Testis (tissue), 3 donors: ENCODE data around the gene MSN. TPM values are rescaled to one million over a fixed set of nuclear protein-coding genes. Genes with fewer than 3 reads are reported as not detected.

Experiments used
- DNase-seq: peaks from one replicate; pipeline ENCODE4 v3.0.0-alpha.2; 2019
- H3K27ac ChIP-seq, 2 donors: fragments of 200-600 bp; sonication (generic); one replicate each; pipeline ENCODE4 v1.5.1; 2019
- H3K27me3 ChIP-seq: fragments of 200-600 bp; sonication (generic); one replicate; pipeline ENCODE4 v1.5.1; 2019
- H3K36me3 ChIP-seq: fragments of 200-600 bp; sonication (generic); one replicate; pipeline ENCODE4 v1.5.1; 2017; ENCODE audit warnings: low read depth; ENCODE audit errors: missing control alignments
- H3K4me1 ChIP-seq: fragments of 200-600 bp; sonication (generic); one replicate; pipeline ENCODE4 v1.5.1; 2019
- H3K4me3 ChIP-seq, 2 donors: fragments of 200-600 bp; sonication (generic); one replicate each; pipeline ENCODE4 v1.5.1; 2017 to 2019
- H3K9me3 ChIP-seq: fragments of 200-600 bp; sonication (generic); one replicate; pipeline ENCODE4 v1.5.1; 2017
- POLR2A ChIP-seq: fragments of 450-650 bp; IDR thresholded peaks from one replicate; pipeline ENCODE4 v1.6.1; 2017; ENCODE audit warnings: antibody characterized with exemption, mild to moderate bottlenecking, moderate library complexity
- WGBS, 2 donors: methylation state at CpG; one replicate each; pipeline ENCODE4 v1.1.5; 2018; 5-methylcytosine and 5-hydroxymethylcytosine counted together
- intact Hi-C: fragments of 100-400 bp; cut with DNase I; formaldehyde crosslinking; loops from one replicate; pipeline ENCODE4 v1.15.1; 2023; ENCODE audit warnings: low total_unique reads
- polyA plus RNA-seq: library from polyadenylated mRNA; stranded (reverse); fragments of 350-450 nt; fragmentation: Illumina TruSeq; extraction: RNeasy Lipid Tissue Mini Kit (QIAGEN cat#74804); gene quantifications from one replicate; pipeline ENCODE4 v1.2.3, GENCODE V29; 2014; ENCODE audit warnings: low read depth, low replicate concordance; ENCODE audit not compliant: insufficient read depth
- total RNA-seq, 2 donors: library from RNA; depleted of rRNA; stranded (reverse); fragments of >200 nt; gene quantifications; one replicate each; pipeline ENCODE4 v1.2.3, GENCODE V29; 2016
- TF ChIP-seq, protein P1 (sequence below), 3 experiments: fragments of 450-650 bp in 2 of 3; fragments of 200-600 bp in 1 of 3; sonication (generic) in 1 of 3; IDR thresholded peaks; one replicate each; pipeline ENCODE4 v1.5.1; 2016 to 2019; ENCODE audit warnings: antibody characterized with exemption in 3 of 3, mild to moderate bottlenecking in 2 of 3, moderate library complexity in 1 of 3

Gene MSN
- total and polyA plus RNA-seq, 3 donors from 2014 or later = 30.1 to 82.7 (median 53.1) TPM

- 73 to 100% methylated on average over 1 to 3 of the region's 5 CpGs for WGBS, 2 donors
- TF ChIP-seq, protein P1, sequence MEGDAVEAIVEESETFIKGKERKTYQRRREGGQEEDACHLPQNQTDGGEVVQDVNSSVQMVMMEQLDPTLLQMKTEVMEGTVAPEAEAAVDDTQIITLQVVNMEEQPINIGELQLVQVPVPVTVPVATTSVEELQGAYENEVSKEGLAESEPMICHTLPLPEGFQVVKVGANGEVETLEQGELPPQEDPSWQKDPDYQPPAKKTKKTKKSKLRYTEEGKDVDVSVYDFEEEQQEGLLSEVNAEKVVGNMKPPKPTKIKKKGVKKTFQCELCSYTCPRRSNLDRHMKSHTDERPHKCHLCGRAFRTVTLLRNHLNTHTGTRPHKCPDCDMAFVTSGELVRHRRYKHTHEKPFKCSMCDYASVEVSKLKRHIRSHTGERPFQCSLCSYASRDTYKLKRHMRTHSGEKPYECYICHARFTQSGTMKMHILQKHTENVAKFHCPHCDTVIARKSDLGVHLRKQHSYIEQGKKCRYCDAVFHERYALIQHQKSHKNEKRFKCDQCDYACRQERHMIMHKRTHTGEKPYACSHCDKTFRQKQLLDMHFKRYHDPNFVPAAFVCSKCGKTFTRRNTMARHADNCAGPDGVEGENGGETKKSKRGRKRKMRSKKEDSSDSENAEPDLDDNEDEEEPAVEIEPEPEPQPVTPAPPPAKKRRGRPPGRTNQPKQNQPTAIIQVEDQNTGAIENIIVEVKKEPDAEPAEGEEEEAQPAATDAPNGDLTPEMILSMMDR (IDR thresholded peaks at IDR 0.05) = no peak
- no peak for TF ChIP-seq POLR2A
- no peaks in the 10 kb centered on the region for H3K9me3 ChIP-seq
- H3K4me3 ChIP-seq = no peak overlapping the region
- intact Hi-C loops = no loop called here
- H3K36me3 ChIP-seq = no peaks in the 10 kb centered on the region
- DNase-seq = no peak
- peak overlapping the region in 1 of 2 donors; percentile 24 for H3K27ac ChIP-seq
- no peaks in the 10 kb centered on the region for H3K4me1 ChIP-seq
- H3K27me3 ChIP-seq = no peaks in the 10 kb centered on the region
These were observed 38.8 kb downstream of the MSN start for GRCh38 chrX:65706041-65706828.

DNA sequence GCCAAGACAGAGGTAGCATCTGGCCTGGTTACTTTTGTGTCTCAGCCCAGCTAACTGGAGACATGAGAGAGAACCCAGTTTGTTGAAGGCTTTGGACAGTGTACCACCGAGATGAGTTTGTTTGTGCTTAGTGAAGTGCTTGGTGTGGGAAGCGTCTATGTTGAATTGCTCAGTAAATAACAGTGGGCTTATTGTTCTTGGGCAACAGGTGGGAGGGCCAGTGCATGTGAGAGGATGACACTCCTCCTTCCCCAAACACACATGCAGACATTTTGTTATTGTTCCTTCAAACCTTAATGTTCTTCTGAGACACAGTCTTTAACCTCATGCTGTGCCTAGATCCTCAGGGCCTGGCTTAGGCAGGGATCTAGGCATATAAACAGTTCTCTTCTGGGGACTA, 39.7 kb downstream of the MSN start:
- no peak overlapping the region for H3K4me3 ChIP-seq
- H3K9me3 ChIP-seq = no peaks in the 10 kb centered on the region
- no peak for DNase-seq
- H3K27me3 ChIP-seq = no peaks in the 10 kb centered on the region
- intact Hi-C loops = no loop called here
- TF ChIP-seq, protein P1 (IDR thresholded peaks at IDR 0.05) = no peak
- no peak for TF ChIP-seq POLR2A
- no peaks in the 10 kb centered on the region for H3K4me1 ChIP-seq
- H3K27ac ChIP-seq = peak overlapping the region in 1 of 2 donors; percentile 18
- H3K36me3 ChIP-seq = no peaks in the 10 kb centered on the region
- WGBS, 2 donors = 27 to 44% methylated on average over 2 of the region's 2 CpGs

DNA sequence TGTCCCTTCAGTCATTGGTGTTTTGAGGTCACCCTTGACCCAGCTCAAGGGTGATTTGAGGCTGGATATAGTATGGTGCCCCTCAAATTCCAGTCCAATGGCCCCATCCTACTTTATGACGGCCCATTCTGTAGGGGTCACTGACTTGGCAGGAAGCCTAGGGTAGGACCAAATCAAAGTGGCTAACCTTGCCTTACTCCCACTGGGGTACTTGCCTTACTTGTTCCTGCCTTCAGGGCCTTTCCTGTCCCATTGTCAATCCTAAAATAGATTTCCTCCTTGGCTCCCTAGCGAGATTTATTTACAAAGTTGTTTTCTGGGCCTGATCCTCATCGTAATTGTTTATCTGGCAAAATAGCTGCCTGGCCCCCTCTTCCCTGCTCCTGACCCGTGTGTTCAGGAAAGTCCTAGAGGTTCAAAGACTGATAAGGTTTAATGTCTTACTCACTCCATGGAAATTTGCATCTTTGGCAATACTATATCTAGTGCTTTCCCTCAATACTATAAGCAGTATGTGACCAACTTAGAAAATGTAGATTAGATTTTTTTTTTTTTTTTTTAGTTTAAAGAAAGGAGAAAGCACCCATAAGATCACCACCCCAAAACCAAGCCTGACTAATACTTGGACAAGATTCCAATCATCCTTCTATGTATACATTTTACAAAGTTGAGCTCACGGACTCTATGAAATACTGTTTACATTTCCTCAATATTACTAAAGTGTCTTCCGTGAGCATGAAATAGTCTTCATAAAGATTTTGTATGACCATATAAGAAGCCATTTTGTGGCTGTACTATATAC, 44.8 kb downstream of the MSN start:
- Histone ChIP-seq H3K36me3 (no peaks in the 10 kb centered on the region), H3K27me3 (no peaks in the 10 kb centered on the region), H3K9me3 (no peaks in the 10 kb centered on the region), H3K27ac (no peak overlapping the region), H3K4me1 (no peaks in the 10 kb centered on the region), H3K4me3 (no peak overlapping the region)
- intact Hi-C loops = no loop called here
- WGBS, 2 donors = 74 to 81% methylated on average over 6 of the region's 6 CpGs
- DNase-seq = no peak
- TF ChIP-seq, protein P1 (IDR thresholded peaks at IDR 0.05) = no peak
- no peak for TF ChIP-seq POLR2A

- no peaks in the 10 kb centered on the region for H3K4me1 ChIP-seq
- H3K4me3 ChIP-seq = no peak overlapping the region
- intact Hi-C loops = no loop called here
- no peaks in the 10 kb centered on the region for H3K27me3 ChIP-seq
- no peaks in the 10 kb centered on the region for H3K9me3 ChIP-seq
- no peak for DNase-seq
- H3K27ac ChIP-seq = no peak overlapping the region
- TF ChIP-seq, protein P1 (IDR thresholded peaks at IDR 0.05) = no peak
- no peak for TF ChIP-seq POLR2A
- 89 to 94% methylated on average over 2 to 4 of the region's 4 CpGs for WGBS, 2 donors
- H3K36me3 ChIP-seq = no peaks in the 10 kb centered on the region
These were observed 51.1 kb downstream of the MSN start for GRCh38 chrX:65718538-65718937.
